Islet of Langerhans (tissue), 1 donor: ENCODE data around the gene RAP1GAP.

Experiments
- FAIRE-seq: peaks from one replicate; lab custom pipeline; 2011; peaks lifted over from hg19 to GRCh38; lab: Jason Lieb, UNC

The RAP1GAP gene

GRCh38 chr1:21590126-21590880, 78.9 kb downstream of the RAP1GAP start:
- no peak for FAIRE-seq

- FAIRE-seq, result no peak
Observed at GRCh38 chr1:21589618-21590017, 79.5 kb downstream of the RAP1GAP start.

- no peak for FAIRE-seq
Observed at GRCh38 chr1:21587602-21587953, 81.6 kb downstream of the RAP1GAP start.

GRCh38 chr1:21586846-21587601, 82.1 kb downstream of the RAP1GAP start:
- FAIRE-seq, result no peak

- FAIRE-seq, result no peak
Observed at GRCh38 chr1:21586222-21586621, 82.9 kb downstream of the RAP1GAP start.

GRCh38 chr1:21585037-21585436, 84.1 kb downstream of the RAP1GAP start:
- no peak for FAIRE-seq

- FAIRE-seq, result no peak
Observed at GRCh38 chr1:21584096-21584495, 85.1 kb downstream of the RAP1GAP start.

GRCh38 chr1:21579791-21580190, 89.4 kb downstream of the RAP1GAP start:
- no peak for FAIRE-seq

GRCh38 chr1:21577933-21578332, 91.2 kb downstream of the RAP1GAP start:
- no peak for FAIRE-seq

- no peak for FAIRE-seq
Observed at GRCh38 chr1:21577324-21577723, 91.8 kb downstream of the RAP1GAP start.

GRCh38 chr1:21576798-21577187, 92.4 kb downstream of the RAP1GAP start:
- no peak for FAIRE-seq

- no peak for FAIRE-seq
Observed at GRCh38 chr1:21576031-21576797, 92.9 kb downstream of the RAP1GAP start.

GRCh38 chr1:21575351-21575942, 93.7 kb downstream of the RAP1GAP start:
- FAIRE-seq, result no peak

- no peak for FAIRE-seq
Observed at GRCh38 chr1:21574466-21575151, 94.5 kb downstream of the RAP1GAP start.

- FAIRE-seq, result peak; percentile 43
Observed at GRCh38 chr1:21573971-21574465, 95.1 kb downstream of the RAP1GAP start.

- FAIRE-seq, result no peak
Observed at GRCh38 chr1:21573475-21573874, 95.7 kb downstream of the RAP1GAP start.

GRCh38 chr1:21572735-21573277, 96.4 kb downstream of the RAP1GAP start:
- no peak for FAIRE-seq

- FAIRE-seq, result no peak
Observed at GRCh38 chr1:21572221-21572620, 96.9 kb downstream of the RAP1GAP start.

GRCh38 chr1:21570885-21571284, 98.3 kb downstream of the RAP1GAP start:
- no peak for FAIRE-seq

- no peak for FAIRE-seq
Observed at GRCh38 chr1:21570528-21570875, 98.7 kb downstream of the RAP1GAP start.

- FAIRE-seq, result no peak
Observed at GRCh38 chr1:21569820-21570527, 99.2 kb downstream of the RAP1GAP start.
